Endothelial cell of umbilical vein (primary cell): ENCODE data around the gene NLRP3.

ENCODE experiments used
- CTCF ChIP-seq, 2 donors: IDR thresholded peaks; 1 replicate in 1 of 2; 2 replicates in 1 of 2; pipeline ENCODE4 v1.5.1; 2011; ENCODE audit warnings: low read length in 2 of 2, mild to moderate bottlenecking in 2 of 2, moderate library complexity in 2 of 2, control low read depth in 1 of 2, inconsistent platforms in 1 of 2, low read depth in 1 of 2; ENCODE audit not compliant: insufficient read depth in 1 of 2; ENCODE audit errors: extremely low read depth in 1 of 2
- EZH2 ChIP-seq: IDR thresholded peaks from 2 replicates; pipeline ENCODE4 v1.6.1; 2012; ENCODE audit warnings: borderline replicate concordance, low read depth, mild to moderate bottlenecking, moderate library complexity, low read length, inconsistent platforms; ENCODE audit not compliant: severe bottlenecking
- JUN ChIP-seq: IDR thresholded peaks from 2 replicates; pipeline ENCODE4 v1.6.1; 2011; ENCODE audit warnings: borderline replicate concordance, low read depth; ENCODE audit not compliant: insufficient read length, insufficient read depth
- MAX ChIP-seq: IDR thresholded peaks from 2 replicates; pipeline ENCODE4 v1.6.1; 2011; ENCODE audit not compliant: insufficient read depth, insufficient read length
- POLR2A ChIP-seq: IDR thresholded peaks from 2 replicates; pipeline ENCODE4 v1.6.1; 2012; ENCODE audit warnings: low read depth, mild to moderate bottlenecking, control low read depth, low read length
- POLR2AphosphoS5 ChIP-seq: IDR thresholded peaks from 2 replicates; pipeline ENCODE4 v1.6.1; 2012; ENCODE audit warnings: low read depth, mild to moderate bottlenecking, control low read depth, low read length, moderate library complexity; ENCODE audit not compliant: insufficient read depth

- TF ChIP-seq CTCF (IDR thresholded peaks at IDR 0.05; ENCODE audit: extremely low read depth in 1 of 2, insufficient read depth in 1 of 2, low read depth in 1 of 2, low read length in 2 of 2) (no peak), POLR2A (no peak), POLR2AphosphoS5 (no peak), EZH2 (no peak), MAX (no peak), JUN (no peak)
Measured at GRCh38 chr1:247456914-247457639, 41.1 kb downstream of the NLRP3 start.
